GM12878 (cell line): ENCODE data around the gene LASP1.

Experiments
- ESRRA ChIP-seq: IDR thresholded peaks from 2 replicates; pipeline ENCODE4 v1.6.1; 2012; ENCODE audit warnings: mild to moderate bottlenecking, low read length, improper control_type of control experiment
- FOS ChIP-seq: IDR thresholded peaks from 3 replicates; pipeline ENCODE4 v1.6.1; 2011; ENCODE audit warnings: borderline replicate concordance; ENCODE audit not compliant: insufficient read length; ENCODE audit errors: extremely low read depth
- POLR2A ChIP-seq: IDR thresholded peaks from 2 replicates; pipeline ENCODE4 v1.6.1; 2011; ENCODE audit warnings: low read depth, mild to moderate bottlenecking, low read length
- SIN3A ChIP-seq: IDR thresholded peaks from 2 replicates; pipeline ENCODE4 v1.6.1; 2012; ENCODE audit warnings: low read depth, low read length, improper control_type of control experiment
- SP1 ChIP-seq: IDR thresholded peaks from one replicate; pipeline ENCODE4 v1.6.1; 2011; ENCODE audit warnings: low read depth, low read length
- SPI1 ChIP-seq: IDR thresholded peaks from 2 replicates; pipeline ENCODE4 v1.6.1; 2011; ENCODE audit warnings: low read depth, mild to moderate bottlenecking, low read length, moderate library complexity, borderline replicate concordance; ENCODE audit not compliant: insufficient read depth
- TF ChIP-seq, protein P1 (sequence below), 3 experiments: IDR thresholded peaks in 2 of 3; conservative IDR thresholded peaks in 1 of 3; 2 replicates each; pipeline ENCODE4 v1.5.1; 2011; ENCODE audit warnings: low read depth in 3 of 3, low read length in 3 of 3, mild to moderate bottlenecking in 3 of 3, control low read depth in 2 of 3, moderate library complexity in 2 of 3, inconsistent platforms in 1 of 3, mixed read lengths in 1 of 3; ENCODE audit not compliant: control insufficient read depth in 2 of 3, insufficient read depth in 1 of 3; ENCODE audit errors: extremely low read depth in 1 of 3
- TF ChIP-seq, protein P2 (sequence below): IDR thresholded peaks from 2 replicates; pipeline ENCODE4 v1.6.1; 2012; ENCODE audit warnings: mild to moderate bottlenecking, low read depth, low read length

DNA sequence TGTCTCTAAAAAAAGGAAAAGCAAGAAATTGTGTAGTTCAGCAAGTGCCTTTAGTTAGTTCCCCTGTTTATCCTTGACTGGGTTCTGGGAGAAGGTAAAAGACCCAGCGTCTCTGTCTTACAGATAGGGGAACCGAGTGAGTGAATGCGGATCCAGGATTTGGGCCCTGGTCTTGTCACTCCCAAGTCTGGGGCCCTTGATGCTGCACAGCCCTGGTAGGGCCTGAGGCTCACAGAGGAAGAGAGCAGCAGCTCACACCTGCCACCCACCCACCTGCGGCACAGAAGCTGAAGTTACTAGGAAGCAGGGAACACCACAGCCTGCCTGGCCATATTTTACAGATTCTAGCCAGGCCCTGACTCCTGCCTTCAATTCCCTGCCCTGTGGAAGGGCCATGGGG, 22.2 kb downstream of the LASP1 start:
- TF ChIP-seq, protein P1, sequence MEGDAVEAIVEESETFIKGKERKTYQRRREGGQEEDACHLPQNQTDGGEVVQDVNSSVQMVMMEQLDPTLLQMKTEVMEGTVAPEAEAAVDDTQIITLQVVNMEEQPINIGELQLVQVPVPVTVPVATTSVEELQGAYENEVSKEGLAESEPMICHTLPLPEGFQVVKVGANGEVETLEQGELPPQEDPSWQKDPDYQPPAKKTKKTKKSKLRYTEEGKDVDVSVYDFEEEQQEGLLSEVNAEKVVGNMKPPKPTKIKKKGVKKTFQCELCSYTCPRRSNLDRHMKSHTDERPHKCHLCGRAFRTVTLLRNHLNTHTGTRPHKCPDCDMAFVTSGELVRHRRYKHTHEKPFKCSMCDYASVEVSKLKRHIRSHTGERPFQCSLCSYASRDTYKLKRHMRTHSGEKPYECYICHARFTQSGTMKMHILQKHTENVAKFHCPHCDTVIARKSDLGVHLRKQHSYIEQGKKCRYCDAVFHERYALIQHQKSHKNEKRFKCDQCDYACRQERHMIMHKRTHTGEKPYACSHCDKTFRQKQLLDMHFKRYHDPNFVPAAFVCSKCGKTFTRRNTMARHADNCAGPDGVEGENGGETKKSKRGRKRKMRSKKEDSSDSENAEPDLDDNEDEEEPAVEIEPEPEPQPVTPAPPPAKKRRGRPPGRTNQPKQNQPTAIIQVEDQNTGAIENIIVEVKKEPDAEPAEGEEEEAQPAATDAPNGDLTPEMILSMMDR (IDR thresholded peaks at IDR 0.05 in 2 of 3, conservative IDR thresholded peaks at IDR 0.05 in 1 of 3; ENCODE audit: control insufficient read depth in 2 of 3, extremely low read depth in 1 of 3, insufficient read depth in 1 of 3, low read depth in 3 of 3, low read length in 3 of 3): no peak
- no peak for TF ChIP-seq POLR2A
- no peak for TF ChIP-seq SIN3A
- TF ChIP-seq SPI1: no peak
- TF ChIP-seq SP1: no peak
- TF ChIP-seq, protein P2, sequence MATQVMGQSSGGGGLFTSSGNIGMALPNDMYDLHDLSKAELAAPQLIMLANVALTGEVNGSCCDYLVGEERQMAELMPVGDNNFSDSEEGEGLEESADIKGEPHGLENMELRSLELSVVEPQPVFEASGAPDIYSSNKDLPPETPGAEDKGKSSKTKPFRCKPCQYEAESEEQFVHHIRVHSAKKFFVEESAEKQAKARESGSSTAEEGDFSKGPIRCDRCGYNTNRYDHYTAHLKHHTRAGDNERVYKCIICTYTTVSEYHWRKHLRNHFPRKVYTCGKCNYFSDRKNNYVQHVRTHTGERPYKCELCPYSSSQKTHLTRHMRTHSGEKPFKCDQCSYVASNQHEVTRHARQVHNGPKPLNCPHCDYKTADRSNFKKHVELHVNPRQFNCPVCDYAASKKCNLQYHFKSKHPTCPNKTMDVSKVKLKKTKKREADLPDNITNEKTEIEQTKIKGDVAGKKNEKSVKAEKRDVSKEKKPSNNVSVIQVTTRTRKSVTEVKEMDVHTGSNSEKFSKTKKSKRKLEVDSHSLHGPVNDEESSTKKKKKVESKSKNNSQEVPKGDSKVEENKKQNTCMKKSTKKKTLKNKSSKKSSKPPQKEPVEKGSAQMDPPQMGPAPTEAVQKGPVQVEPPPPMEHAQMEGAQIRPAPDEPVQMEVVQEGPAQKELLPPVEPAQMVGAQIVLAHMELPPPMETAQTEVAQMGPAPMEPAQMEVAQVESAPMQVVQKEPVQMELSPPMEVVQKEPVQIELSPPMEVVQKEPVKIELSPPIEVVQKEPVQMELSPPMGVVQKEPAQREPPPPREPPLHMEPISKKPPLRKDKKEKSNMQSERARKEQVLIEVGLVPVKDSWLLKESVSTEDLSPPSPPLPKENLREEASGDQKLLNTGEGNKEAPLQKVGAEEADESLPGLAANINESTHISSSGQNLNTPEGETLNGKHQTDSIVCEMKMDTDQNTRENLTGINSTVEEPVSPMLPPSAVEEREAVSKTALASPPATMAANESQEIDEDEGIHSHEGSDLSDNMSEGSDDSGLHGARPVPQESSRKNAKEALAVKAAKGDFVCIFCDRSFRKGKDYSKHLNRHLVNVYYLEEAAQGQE: no peak
- no peak for TF ChIP-seq FOS
- no peak for TF ChIP-seq ESRRA
